CD4-positive, alpha-beta memory T cell (primary cell): ENCODE data around the gene NCEH1. TPM values are rescaled to one million over a fixed set of nuclear protein-coding genes. Genes with fewer than 3 reads are reported as not detected.
"Not testable (repeated sequence)": the region's sequence is repeated elsewhere in the genome, so short reads cannot be mapped to it uniquely, and the experiment has no call there.

Experiments
- CTCF ChIA-PET: fragments of 350-600 bp; sonication (Branson Sonifier 250); formaldehyde crosslinking; loops from one replicate; lab custom pipeline; 2021; ENCODE audit warnings: inconsistent platforms; ENCODE audit not compliant: partially characterized antibody; lab: Charles Lee
- POLR2A ChIA-PET: fragments of 350-600 bp; sonication (Branson Sonifier 250); formaldehyde crosslinking; loops from one replicate; lab custom pipeline; 2021; ENCODE audit not compliant: partially characterized antibody; lab: Charles Lee
- DNase-seq, 5 donors: peaks; one replicate each; pipeline versions ENCODE4 v3.0.0 to v3.0.0-alpha.2; 2020 to 2022; ENCODE audit warnings: mixed read lengths in 1 of 5
- H3K27ac ChIP-seq: one replicate; pipeline ENCODE4 v1.7.0; 2013; ENCODE audit warnings: low read depth, low read length
- H3K27me3 ChIP-seq: 2 replicates; pipeline ENCODE4 v1.7.0; 2013; ENCODE audit warnings: mild to moderate bottlenecking, low read length, moderate library complexity; ENCODE audit not compliant: insufficient read depth
- H3K36me3 ChIP-seq: 2 replicates; pipeline ENCODE4 v1.7.0; 2013; ENCODE audit warnings: mild to moderate bottlenecking, low read length, moderate library complexity; ENCODE audit not compliant: insufficient read depth
- H3K4me1 ChIP-seq: 2 replicates; pipeline ENCODE4 v1.7.0; 2013; ENCODE audit warnings: mild to moderate bottlenecking, low read length, moderate library complexity; ENCODE audit not compliant: insufficient read depth
- H3K4me3 ChIP-seq, 2 donors: one replicate each; pipeline ENCODE4 v1.7.0; 2013; ENCODE audit warnings: low read length in 2 of 2, mild to moderate bottlenecking in 1 of 2
- H3K9me3 ChIP-seq, 2 donors: one replicate each; pipeline ENCODE4 v1.7.0; 2013; ENCODE audit warnings: low read length in 2 of 2, control low read depth in 1 of 2; ENCODE audit not compliant: control insufficient read depth in 1 of 2
- H3K27ac Mint-ChIP-seq, 7 donors: one replicate each; pipeline ENCODE4 v1.8.0; 2020 to 2021; ENCODE audit warnings: mixed read lengths in 7 of 7, mild to moderate bottlenecking in 6 of 7, inconsistent platforms in 3 of 7, moderate library complexity in 3 of 7
- H3K27me3 Mint-ChIP-seq, 2 donors: one replicate each; pipeline ENCODE4 v1.8.0; 2020 to 2021; ENCODE audit warnings: mixed read lengths in 2 of 2
- H3K36me3 Mint-ChIP-seq, 2 donors: one replicate each; pipeline ENCODE4 v1.8.0; 2020 to 2021; ENCODE audit warnings: mixed read lengths in 2 of 2, inconsistent platforms in 1 of 2, mild to moderate bottlenecking in 1 of 2
- H3K4me1 Mint-ChIP-seq, 4 donors: one replicate each; pipeline ENCODE4 v1.8.0; 2020 to 2021; ENCODE audit warnings: mixed read lengths in 4 of 4, mild to moderate bottlenecking in 1 of 4
- H3K4me3 Mint-ChIP-seq, 8 donors: one replicate each; pipeline ENCODE4 v1.8.0; 2020 to 2021; ENCODE audit warnings: mixed read lengths in 8 of 8, mild to moderate bottlenecking in 7 of 8, moderate library complexity in 6 of 8, inconsistent platforms in 3 of 8
- H3K9me3 Mint-ChIP-seq, 8 donors: one replicate each; pipeline ENCODE4 v1.8.0; 2020 to 2021; ENCODE audit warnings: mixed read lengths in 8 of 8, mild to moderate bottlenecking in 5 of 8, inconsistent platforms in 3 of 8, moderate library complexity in 1 of 8
- intact Hi-C: fragments of 100-400 bp; cut with micrococcal nuclease; formaldehyde crosslinking; loops from one replicate; pipeline ENCODE4 v1.15.1; 2023
- polyA plus RNA-seq, 2 donors: library from polyadenylated mRNA; unstranded; fragments of 300-500 nt; fragmentation: Illumina TruSeq; gene quantifications; one replicate each; pipeline ENCODE4 v1.2.3, GENCODE V29; 2021
- total RNA-seq, 2 experiments: library from RNA; stranded (reverse); gene quantifications; one replicate each; pipeline ENCODE4 v1.2.3, GENCODE V29; 2021

The NCEH1 gene, protein sequence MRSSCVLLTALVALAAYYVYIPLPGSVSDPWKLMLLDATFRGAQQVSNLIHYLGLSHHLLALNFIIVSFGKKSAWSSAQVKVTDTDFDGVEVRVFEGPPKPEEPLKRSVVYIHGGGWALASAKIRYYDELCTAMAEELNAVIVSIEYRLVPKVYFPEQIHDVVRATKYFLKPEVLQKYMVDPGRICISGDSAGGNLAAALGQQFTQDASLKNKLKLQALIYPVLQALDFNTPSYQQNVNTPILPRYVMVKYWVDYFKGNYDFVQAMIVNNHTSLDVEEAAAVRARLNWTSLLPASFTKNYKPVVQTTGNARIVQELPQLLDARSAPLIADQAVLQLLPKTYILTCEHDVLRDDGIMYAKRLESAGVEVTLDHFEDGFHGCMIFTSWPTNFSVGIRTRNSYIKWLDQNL
- total RNA-seq, result 1 to 10 TPM; 3.9 to 5.1 TPM
- 1 to 10 TPM; 2.1 to 3.0 TPM for polyA plus RNA-seq

GRCh38 chr3:172710664-172711453, at the start of gene NCEH1:
Gene NCEH1, minus strand, starts transcription at chr3:172711067. Its CDS starts 83 bp downstream, at chr3:172710984.
- Mint-ChIP-seq H3K4me3 (peak within 1 kb of the TSS; percentile 94 to 99 (median 96)), H3K36me3 (peaks cover 0 to 3% of the 10 kb centered on the region in 2 donors), H3K27ac (peak within 1 kb of the TSS; percentile 52 to 91 (median 89)), H3K4me1 (peaks cover 9 to 30% (median 23%) of the 10 kb centered on the region in 4 donors), H3K9me3 (no peaks in the 10 kb centered on the region), H3K27me3 (no peaks in the 10 kb centered on the region)
- DNase-seq, result peak; percentile 59 to 71 (median 62)
- peaks cover 11% of the 10 kb centered on the region for H3K4me1 ChIP-seq
- POLR2A ChIA-PET, result interaction anchor here (1.0 to 2.3 kb wide), 2 partner anchors 9 to 39 kb away, joined by 3 to 9 read pairs; partner anchors contain the start of gene ECT2
- intact Hi-C loops, result loop anchor here (1.0 to 5.0 kb wide), 2 partner anchors 39 kb away; partner anchors contain the start of gene ECT2
- H3K27me3 ChIP-seq, result no peaks in the 10 kb centered on the region
- H3K36me3 ChIP-seq, result no peaks in the 10 kb centered on the region
- H3K9me3 ChIP-seq, result no peaks in the 10 kb centered on the region
- H3K27ac ChIP-seq, result peak within 1 kb of the TSS; percentile 37
- CTCF ChIA-PET, result interaction anchor here (1.1 to 3.3 kb wide), 6 partner anchors 11 to 116 kb away, joined by 3 to 18 read pairs (median 4); partner anchors contain the start of gene ECT2
- H3K4me3 ChIP-seq, result peak within 1 kb of the TSS; percentile 85 to 96

DNA sequence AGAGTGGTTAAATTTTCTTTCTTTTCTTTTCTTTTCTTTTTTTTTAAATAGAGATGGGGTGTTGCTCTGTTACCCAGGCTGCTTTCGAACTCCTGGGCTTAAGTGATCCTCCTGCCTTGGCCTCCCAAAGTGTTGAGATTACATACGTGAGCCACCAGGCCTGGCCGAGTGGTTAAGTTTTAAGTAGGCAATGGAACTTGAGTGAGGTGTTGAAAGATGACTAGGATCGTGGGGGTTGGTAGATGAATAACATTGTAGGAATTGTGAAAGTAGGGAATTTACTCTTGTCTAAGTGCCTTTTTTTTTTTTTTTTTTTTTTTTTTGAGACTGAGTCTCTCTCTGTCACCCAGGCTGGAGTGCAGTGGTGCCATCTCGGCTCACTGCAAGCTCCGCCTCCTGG, 49.5 kb upstream of the NCEH1 start:
- peaks cover 17 to 28% of the 10 kb centered on the region in 2 donors for H3K36me3 Mint-ChIP-seq
- intact Hi-C loops, H3K27me3 ChIP-seq, CTCF ChIA-PET, H3K27me3 Mint-ChIP-seq, DNase-seq, H3K4me3 Mint-ChIP-seq, H3K9me3 Mint-ChIP-seq, H3K36me3 ChIP-seq, H3K4me3 ChIP-seq, H3K27ac ChIP-seq, POLR2A ChIA-PET, H3K9me3 ChIP-seq, H3K4me1 ChIP-seq, H3K4me1 Mint-ChIP-seq, H3K27ac Mint-ChIP-seq: not testable (repeated sequence)

GRCh38 chr3:172753125-172753524, 42.3 kb upstream of the NCEH1 start:
- Mint-ChIP-seq H3K36me3 (peaks cover 5% of the 10 kb centered on the region in 2 donors), H3K4me3 (peak overlapping the region in 1 of 8 donors; percentile 21), H3K9me3 (peaks cover 0 to 2% (median 0%) of the 10 kb centered on the region in 8 donors), H3K27me3 (no peaks in the 10 kb centered on the region), H3K4me1 (peaks cover 19 to 38% (median 27%) of the 10 kb centered on the region in 4 donors), H3K27ac (peak overlapping the region in 3 of 7 donors; percentile 19 to 77 (median 72))
- H3K27me3 ChIP-seq, result no peaks in the 10 kb centered on the region
- ChIA-PET POLR2A (no interaction called here), CTCF (no interaction called here)
- no peak overlapping the region for H3K4me3 ChIP-seq
- intact Hi-C loops, result loop anchor here (5.0 kb wide), 1 partner anchor 1846 kb away; the partner anchor contains the start of gene EIF5A2
- H3K4me1 ChIP-seq, result peaks cover 28% of the 10 kb centered on the region
- no peak overlapping the region for H3K27ac ChIP-seq
- no peaks in the 10 kb centered on the region for H3K9me3 ChIP-seq
- no peaks in the 10 kb centered on the region for H3K36me3 ChIP-seq
- DNase-seq, result no peak

DNA sequence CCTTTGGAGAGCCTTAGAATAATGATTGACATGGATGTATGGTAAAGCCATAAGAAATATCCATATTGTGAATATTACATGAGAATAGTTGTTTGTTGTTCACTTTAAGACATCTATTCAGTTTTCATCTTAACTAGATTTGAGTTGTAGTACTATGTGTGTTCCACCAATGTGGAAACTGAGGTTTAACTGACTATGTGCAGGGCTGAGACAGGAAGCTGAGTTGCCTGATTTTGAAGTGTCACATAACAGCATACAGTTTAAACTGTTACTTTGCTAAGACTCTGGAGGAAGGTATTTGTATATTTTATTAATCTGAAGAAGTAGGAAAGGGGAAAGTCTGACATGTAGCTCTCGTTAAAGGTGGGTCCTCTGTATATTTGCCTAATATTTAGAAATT, 41.8 kb upstream of the NCEH1 start:
- Mint-ChIP-seq H3K4me3 (peak overlapping the region in 2 of 8 donors; percentile 7 to 53), H3K4me1 (peaks cover 19 to 38% (median 27%) of the 10 kb centered on the region in 4 donors), H3K36me3 (peaks cover 5% of the 10 kb centered on the region in 2 donors), H3K27me3 (no peaks in the 10 kb centered on the region), H3K27ac (peak overlapping the region in 3 of 7 donors; percentile 19 to 54 (median 27)), H3K9me3 (peaks cover 0 to 2% (median 0%) of the 10 kb centered on the region in 8 donors)
- no peaks in the 10 kb centered on the region for H3K27me3 ChIP-seq
- no peak for DNase-seq
- H3K27ac ChIP-seq, result no peak overlapping the region
- ChIA-PET CTCF (no interaction called here), POLR2A (no interaction called here)
- no peaks in the 10 kb centered on the region for H3K36me3 ChIP-seq
- H3K9me3 ChIP-seq, result no peaks in the 10 kb centered on the region
- H3K4me3 ChIP-seq, result no peak overlapping the region
- intact Hi-C loops, result loop anchor here (5.0 kb wide), 1 partner anchor 1845 kb away; the partner anchor contains the start of gene EIF5A2
- peaks cover 28% of the 10 kb centered on the region for H3K4me1 ChIP-seq

GRCh38 chr3:172751175-172751704, 40.4 kb upstream of the NCEH1 start:
- Mint-ChIP-seq H3K4me3 (peak overlapping the region; percentile 94 to 99 (median 98)), H3K36me3 (peaks cover 0 to 5% of the 10 kb centered on the region in 2 donors), H3K4me1 (peaks cover 19 to 38% (median 27%) of the 10 kb centered on the region in 4 donors), H3K27ac (peak overlapping the region; percentile 80 to 96 (median 84)), H3K9me3 (peaks cover 0 to 2% (median 0%) of the 10 kb centered on the region in 8 donors), H3K27me3 (no peaks in the 10 kb centered on the region)
- no peak for DNase-seq
- ChIA-PET CTCF (interaction anchor here (0.6 to 1.7 kb wide), 3 partner anchors 41 to 1071 kb away, joined by 3 to 5 read pairs (median 3); partner anchors contain the start of gene NCEH1), POLR2A (interaction anchor here (1.3 kb wide), 1 partner anchor 78 kb away, joined by 3 read pairs; no protein-coding TSS in a partner anchor)
- H3K4me1 ChIP-seq, result peaks cover 28% of the 10 kb centered on the region
- no peaks in the 10 kb centered on the region for H3K27me3 ChIP-seq
- intact Hi-C loops, result loop anchor here (5.0 kb wide), 1 partner anchor 1844 kb away; the partner anchor contains the start of gene EIF5A2
- peak overlapping the region; percentile 65 for H3K27ac ChIP-seq
- H3K9me3 ChIP-seq, result no peaks in the 10 kb centered on the region
- H3K36me3 ChIP-seq, result no peaks in the 10 kb centered on the region
- H3K4me3 ChIP-seq, result peak overlapping the region; percentile 73 to 76

- Histone ChIP-seq H3K4me3 (peak within 1 kb of the TSS; percentile 73 to 76), H3K27ac (peak within 1 kb of the TSS; percentile 65), H3K27me3 (no peaks in the 10 kb centered on the region), H3K9me3 (no peaks in the 10 kb centered on the region), H3K4me1 (peaks cover 26% of the 10 kb centered on the region), H3K36me3 (no peaks in the 10 kb centered on the region)
- intact Hi-C loops, result loop anchor here (1.0 to 5.0 kb wide), 5 partner anchors 39 to 1880 kb away; partner anchors contain the start of genes EIF5A2, FNDC3B, NCEH1 and RPL22L1
- H3K4me1 Mint-ChIP-seq, result peaks cover 19 to 38% (median 27%) of the 10 kb centered on the region in 4 donors
- ChIA-PET POLR2A (interaction anchor here (0.6 to 1.6 kb wide), 5 partner anchors 8 to 155 kb away, joined by 3 to 9 read pairs (median 3); partner anchors contain the start of gene NCEH1), CTCF (interaction anchor here (0.6 to 1.7 kb wide), 10 partner anchors 9 to 1071 kb away, joined by 3 to 7 read pairs (median 3); partner anchors contain the start of gene NCEH1)
- H3K27ac Mint-ChIP-seq, result peak within 1 kb of the TSS; percentile 84 to 96 (median 94)
- peak; percentile 94 to 99 (median 97) for DNase-seq
- H3K36me3 Mint-ChIP-seq, result peaks cover 0 to 5% of the 10 kb centered on the region in 2 donors
- no peaks in the 10 kb centered on the region for H3K27me3 Mint-ChIP-seq
- peaks cover 0 to 2% (median 0%) of the 10 kb centered on the region in 8 donors for H3K9me3 Mint-ChIP-seq
- H3K4me3 Mint-ChIP-seq, result peak within 1 kb of the TSS; percentile 94 to 99 (median 98)
These were observed 39.7 kb upstream of the NCEH1 start, which contains the start of gene ECT2 for GRCh38 chr3:172750368-172751174. Gene ECT2, plus strand, starts transcription at chr3:172750726. Its CDS starts 3,805 bp downstream, at chr3:172754531.
